Body of pancreas (tissue), 4 donors: ENCODE measurements around the gene NINJ1. TPM values are rescaled to one million over a fixed set of nuclear protein-coding genes. Genes with fewer than 3 reads are reported as not detected.

Source experiments
- ATAC-seq: fragments of 150-250 bp; one replicate; pipeline ENCODE4 v1.9.1; 2016
- DNase-seq, 4 donors: peaks; one replicate each; pipeline ENCODE4 v3.0.0-alpha.2; 2019
- H3K27ac ChIP-seq, 4 donors: fragments of 200-600 bp; sonication (generic); 1 replicate in 3 of 4; 2 replicates in 1 of 4; pipeline versions ENCODE4 v1.5.1 to v1.6.1; 2016 to 2019; ENCODE audit warnings: mild to moderate bottlenecking in 1 of 4, mixed read lengths in 1 of 4, moderate library complexity in 1 of 4
- H3K27me3 ChIP-seq, 2 donors: fragments of 200-600 bp; sonication (generic); one replicate each; pipeline ENCODE4 v1.6.0; 2016; ENCODE audit warnings: mild to moderate bottlenecking in 1 of 2
- H3K36me3 ChIP-seq, 2 donors: fragments of 200-600 bp; sonication (generic); replicated peaks in 1 of 2; 2 replicates each; pipeline ENCODE4 v1.5.1; 2016; ENCODE audit warnings: low read depth in 2 of 2; ENCODE audit not compliant: insufficient read depth in 1 of 2
- H3K4me1 ChIP-seq: fragments of 200-600 bp; sonication (generic); one replicate; pipeline ENCODE4 v1.6.0; 2016
- H3K4me3 ChIP-seq, 2 donors: fragments of 200-600 bp; sonication (generic); 1 replicate in 1 of 2; 2 replicates in 1 of 2; pipeline ENCODE4 v1.5.1; 2016 to 2019
- H3K9me3 ChIP-seq, 3 donors: fragments of 200-600 bp; sonication (generic); 1 replicate in 2 of 3; 2 replicates in 1 of 3; pipeline ENCODE4 v1.5.1; 2016
- POLR2A ChIP-seq, 3 donors: fragments of 450-650 bp; IDR thresholded peaks; one replicate each; pipeline ENCODE4 v1.6.1; 2016; ENCODE audit warnings: antibody characterized with exemption in 3 of 3, mild to moderate bottlenecking in 2 of 3
- WGBS, 2 donors: methylation state at CpG; one replicate each; pipeline ENCODE4 v1.1.5; 2017; 5-methylcytosine and 5-hydroxymethylcytosine counted together
- intact Hi-C: fragments of 100-400 bp; cut with DNase I; formaldehyde crosslinking; loops from one replicate; pipeline ENCODE4 v1.15.1; 2023
- total RNA-seq, 2 donors: library from RNA; depleted of rRNA; stranded (reverse); fragments of >200 nt; gene quantifications; one replicate each; pipeline ENCODE4 v1.1.0, GENCODE V29; 2016
- TF ChIP-seq, protein P1 (sequence below), 7 experiments: fragments of 450-650 bp in 4 of 7; fragments of 200-600 bp in 3 of 7; sonication (generic) in 3 of 7; IDR thresholded peaks; one replicate each; pipeline ENCODE4 v1.5.1; 2016 to 2019; ENCODE audit warnings: antibody characterized with exemption in 7 of 7

NINJ1 gene
- total RNA-seq, 2 donors from 2014 or later: 32.6 to 32.9 TPM

DNA sequence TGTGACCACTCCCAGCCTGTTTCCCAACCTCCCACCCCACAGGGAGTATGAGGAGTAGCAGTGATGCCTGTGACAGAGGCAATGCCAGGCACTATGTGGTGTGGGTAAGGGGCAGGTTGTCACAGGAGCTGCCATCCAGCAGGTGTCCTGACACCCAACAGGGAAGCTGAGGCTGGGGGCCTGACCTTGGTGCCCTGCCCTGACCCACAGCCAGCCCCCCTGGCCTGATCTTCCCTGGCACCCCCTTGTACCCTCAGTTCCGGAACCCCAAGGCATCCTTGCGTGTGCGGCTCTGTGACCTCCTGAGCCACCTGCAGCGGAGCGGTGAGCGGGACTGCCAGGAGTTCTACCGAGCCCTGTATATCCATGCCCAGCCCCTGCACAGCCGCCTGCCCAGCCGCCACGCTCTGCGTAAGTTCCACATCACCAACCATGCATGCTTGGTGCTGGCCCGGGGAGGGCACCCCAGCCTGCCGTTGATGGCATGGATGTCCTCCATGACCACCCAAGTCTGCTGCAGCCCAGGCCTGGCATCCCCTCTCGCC is 23.7 kb downstream of the NINJ1 start:
- 97 to 98% methylated on average over 7 to 14 of the region's 14 CpGs for WGBS, 2 donors
- DNase-seq (peak in 3 of 4 donors; percentile 3 to 7 (median 3)), ATAC-seq (no peak)
- no peaks in the 10 kb centered on the region for H3K9me3 ChIP-seq
- no peak for TF ChIP-seq POLR2A (IDR thresholded peaks at IDR 0.05)
- TF ChIP-seq, protein P1, sequence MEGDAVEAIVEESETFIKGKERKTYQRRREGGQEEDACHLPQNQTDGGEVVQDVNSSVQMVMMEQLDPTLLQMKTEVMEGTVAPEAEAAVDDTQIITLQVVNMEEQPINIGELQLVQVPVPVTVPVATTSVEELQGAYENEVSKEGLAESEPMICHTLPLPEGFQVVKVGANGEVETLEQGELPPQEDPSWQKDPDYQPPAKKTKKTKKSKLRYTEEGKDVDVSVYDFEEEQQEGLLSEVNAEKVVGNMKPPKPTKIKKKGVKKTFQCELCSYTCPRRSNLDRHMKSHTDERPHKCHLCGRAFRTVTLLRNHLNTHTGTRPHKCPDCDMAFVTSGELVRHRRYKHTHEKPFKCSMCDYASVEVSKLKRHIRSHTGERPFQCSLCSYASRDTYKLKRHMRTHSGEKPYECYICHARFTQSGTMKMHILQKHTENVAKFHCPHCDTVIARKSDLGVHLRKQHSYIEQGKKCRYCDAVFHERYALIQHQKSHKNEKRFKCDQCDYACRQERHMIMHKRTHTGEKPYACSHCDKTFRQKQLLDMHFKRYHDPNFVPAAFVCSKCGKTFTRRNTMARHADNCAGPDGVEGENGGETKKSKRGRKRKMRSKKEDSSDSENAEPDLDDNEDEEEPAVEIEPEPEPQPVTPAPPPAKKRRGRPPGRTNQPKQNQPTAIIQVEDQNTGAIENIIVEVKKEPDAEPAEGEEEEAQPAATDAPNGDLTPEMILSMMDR (IDR thresholded peaks at IDR 0.05): no peak
- H3K4me3 ChIP-seq: no peak overlapping the region
- peaks cover 5% of the 10 kb centered on the region for H3K4me1 ChIP-seq
- intact Hi-C loops: no loop called here
- H3K27ac ChIP-seq: no peak overlapping the region
- H3K36me3 ChIP-seq: no peaks in the 10 kb centered on the region
- H3K27me3 ChIP-seq: no peaks in the 10 kb centered on the region

DNA sequence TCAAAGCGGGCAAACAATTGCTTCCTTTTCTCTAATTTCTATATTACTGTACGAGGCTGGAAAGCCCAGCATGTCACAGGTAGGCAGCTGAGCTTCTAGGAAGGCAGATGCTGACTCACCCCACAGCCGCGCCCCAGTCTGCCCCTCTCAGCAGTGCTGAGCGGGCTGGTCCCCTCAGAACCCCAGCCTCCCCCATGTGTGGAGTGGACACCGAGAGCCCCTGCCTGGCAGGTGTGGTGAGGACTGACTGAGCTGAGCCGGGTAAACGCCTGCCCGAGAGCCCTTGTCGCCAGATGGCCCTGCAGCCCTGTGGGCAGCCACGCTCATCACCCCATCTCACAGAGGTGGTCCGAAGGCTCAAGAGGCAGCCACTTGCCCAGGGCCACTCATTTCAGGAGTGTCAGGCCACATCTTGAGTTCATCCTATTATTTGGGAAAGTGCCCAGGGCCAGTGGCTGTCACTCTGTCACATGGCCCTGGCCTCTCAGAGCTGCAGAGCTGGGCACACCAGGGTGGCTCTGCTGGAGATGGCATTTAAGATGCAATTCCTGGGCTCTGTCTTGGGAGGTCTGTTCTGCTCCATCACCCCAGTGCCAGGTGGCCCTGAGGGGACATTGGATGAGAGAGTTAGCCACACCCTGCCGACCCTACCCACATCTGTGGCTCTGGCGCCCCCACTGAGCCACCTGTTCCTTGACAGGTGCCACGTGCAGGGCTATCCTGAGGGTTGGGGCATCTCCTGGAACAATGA is 25.6 kb downstream of the NINJ1 start:
- Histone ChIP-seq H3K27me3 (no peaks in the 10 kb centered on the region), H3K4me1 (peaks cover 5% of the 10 kb centered on the region), H3K36me3 (no peaks in the 10 kb centered on the region), H3K4me3 (no peak overlapping the region), H3K9me3 (no peaks in the 10 kb centered on the region), H3K27ac (no peak overlapping the region)
- intact Hi-C loops: no loop called here
- 83 to 89% methylated on average over 9 to 15 of the region's 15 CpGs for WGBS, 2 donors
- peak in 3 of 4 donors; percentile 3 to 11 (median 4) for DNase-seq
- TF ChIP-seq POLR2A (IDR thresholded peaks at IDR 0.05): no peak
- TF ChIP-seq, protein P1 (IDR thresholded peaks at IDR 0.05): no peak
- no peak for ATAC-seq

DNA sequence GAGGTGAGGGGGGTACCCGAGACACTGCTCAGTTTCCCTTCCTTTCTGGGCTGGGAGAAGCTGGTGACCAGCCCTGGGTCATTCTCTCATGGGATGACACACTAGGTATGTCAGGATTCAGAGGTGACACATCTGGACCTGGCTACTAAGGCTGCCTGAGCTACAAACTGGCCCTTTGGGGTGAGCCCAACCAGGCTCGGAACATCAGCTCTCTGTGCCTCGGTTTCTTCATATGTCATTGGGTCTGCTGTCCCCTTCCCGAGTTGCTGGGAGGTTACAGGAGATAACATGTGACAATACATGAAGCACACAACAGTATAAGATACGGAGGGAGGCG is 26.3 kb downstream of the NINJ1 start:
- 84 to 88% methylated on average over 5 to 6 of the region's 6 CpGs for WGBS, 2 donors

DNA sequence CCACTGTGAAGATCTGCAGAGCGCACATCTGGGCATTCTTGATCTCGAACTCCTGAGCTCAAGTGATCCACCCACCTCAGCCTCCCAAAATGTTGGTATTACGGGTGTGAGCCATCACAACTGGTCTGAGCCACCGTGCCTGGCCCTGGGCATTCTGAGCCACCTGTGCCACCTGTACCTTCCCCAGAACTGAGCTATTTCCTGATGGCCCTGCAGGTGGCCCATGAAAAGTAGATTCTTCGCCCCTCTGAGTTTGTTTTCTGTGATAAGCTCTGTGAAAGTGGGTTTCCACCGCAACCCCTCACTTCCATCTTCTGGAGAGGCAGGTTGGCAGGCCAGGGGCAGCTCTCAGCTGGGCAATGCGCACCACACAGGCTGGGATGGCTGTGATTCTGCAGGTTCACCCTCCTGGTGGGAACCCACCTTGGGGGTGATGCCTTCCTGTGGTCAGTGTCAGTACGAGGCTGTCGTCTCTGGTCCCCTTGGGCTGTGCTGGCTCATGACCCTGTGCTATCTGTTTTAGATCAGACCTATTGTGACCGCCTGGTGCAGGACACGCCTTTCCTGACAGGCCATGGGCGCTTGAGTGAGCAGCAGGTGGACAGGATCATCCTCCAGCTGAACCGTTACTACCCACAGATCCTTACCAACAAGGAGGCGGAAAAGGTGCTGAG is 26.8 kb downstream of the NINJ1 start:
- Histone ChIP-seq H3K27me3 (no peaks in the 10 kb centered on the region), H3K4me3 (no peak overlapping the region), H3K36me3 (no peaks in the 10 kb centered on the region), H3K9me3 (no peaks in the 10 kb centered on the region), H3K27ac (no peak overlapping the region), H3K4me1 (peaks cover 5% of the 10 kb centered on the region)
- intact Hi-C loops: no loop called here
- 82 to 100% methylated on average over 7 to 14 of the region's 14 CpGs for WGBS, 2 donors
- TF ChIP-seq, protein P1 (IDR thresholded peaks at IDR 0.05): no peak
- TF ChIP-seq POLR2A (IDR thresholded peaks at IDR 0.05): no peak
- ATAC-seq (no peak), DNase-seq (peak in 3 of 4 donors; percentile 2 to 8 (median 4))

More for the DNA sequence above, 26.3 kb downstream of the NINJ1 start:
- no peak for TF ChIP-seq POLR2A (IDR thresholded peaks at IDR 0.05)
- TF ChIP-seq, protein P1 (IDR thresholded peaks at IDR 0.05): no peak
- no peaks in the 10 kb centered on the region for H3K36me3 ChIP-seq
- intact Hi-C loops: no loop called here
- ATAC-seq (no peak), DNase-seq (peak in 2 of 4 donors; percentile 2 to 3)
- no peaks in the 10 kb centered on the region for H3K9me3 ChIP-seq
- no peaks in the 10 kb centered on the region for H3K27me3 ChIP-seq
- H3K4me1 ChIP-seq: peaks cover 5% of the 10 kb centered on the region
- no peak overlapping the region for H3K4me3 ChIP-seq
- H3K27ac ChIP-seq: no peak overlapping the region
